HG03025 (cell line): ENCODE measurements around the gene CBX5.
"Not testable (repeated sequence)": the region's sequence is repeated elsewhere in the genome, so short reads cannot be mapped to it uniquely, and the experiment has no call there.

Experiments used
- ATAC-seq: cut with Tn5 transposase; IDR thresholded peaks from one replicate; pipeline ENCODE4 v1.9.1; 2021; ENCODE audit warnings: mild to moderate bottlenecking, moderate library complexity; ENCODE audit not compliant: unreplicated experiment, low FRiP score

CBX5 gene

DNA sequence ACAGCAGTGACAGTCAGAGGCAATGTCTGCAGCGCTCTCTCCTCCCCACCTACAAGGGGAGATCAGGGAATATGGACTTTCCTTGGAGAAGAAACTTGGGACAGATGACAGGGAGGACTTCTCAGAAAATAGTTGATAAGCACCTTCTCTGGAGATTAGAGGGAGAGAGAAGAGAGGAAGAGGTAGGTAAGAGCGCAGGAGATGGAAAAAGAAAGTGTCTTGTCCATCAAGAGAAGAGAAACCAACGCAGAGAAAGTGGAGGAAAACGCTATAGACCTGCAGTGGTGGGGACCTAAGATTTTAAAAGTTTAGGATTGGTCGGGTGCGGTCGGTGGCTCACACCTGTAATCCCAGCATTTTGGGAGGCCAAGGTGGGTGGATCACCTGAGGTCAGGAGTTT lies 75.6 kb downstream of the CBX5 start:
- no peak for ATAC-seq

DNA sequence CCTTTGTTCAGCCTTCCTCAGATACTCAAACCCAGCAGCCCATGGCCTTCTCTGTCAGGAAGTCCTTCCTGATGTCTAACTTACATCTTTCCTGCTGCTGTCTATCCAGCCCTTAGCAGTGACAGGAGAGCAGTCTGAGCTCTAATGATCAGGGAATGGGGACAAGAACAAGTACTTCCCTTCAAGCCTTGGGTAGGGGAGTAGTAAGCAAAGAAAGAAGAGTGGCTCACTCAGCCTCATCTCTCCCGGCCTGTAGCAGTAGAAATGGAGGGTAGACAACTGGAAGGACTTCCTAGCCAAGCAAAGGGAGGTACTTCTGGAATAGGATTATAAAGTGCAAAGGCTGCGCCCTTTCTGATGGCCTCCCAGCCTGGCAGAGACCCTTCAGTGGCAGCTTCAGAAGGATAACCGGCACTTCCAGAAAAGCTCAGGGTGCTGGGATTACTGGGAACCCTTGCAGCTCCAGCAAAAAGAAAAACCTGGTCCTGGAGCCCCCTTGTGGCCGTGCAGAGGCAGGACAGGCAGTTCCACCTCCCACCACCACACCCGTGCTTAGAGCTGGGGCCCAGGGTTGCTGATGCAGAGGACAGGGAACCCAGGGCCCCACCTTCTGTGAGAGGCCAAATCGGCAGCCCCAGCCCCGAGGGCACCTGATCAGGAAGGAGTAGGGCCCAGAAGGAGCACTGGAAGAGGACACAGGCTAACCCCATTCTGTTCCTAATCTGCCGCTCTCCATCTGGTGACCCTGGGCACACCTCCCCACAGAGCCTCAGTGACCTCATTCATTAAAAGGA lies 78.7 kb downstream of the CBX5 start:
- no peak for ATAC-seq

GRCh38 chr12:54200412-54200811 lies 79.5 kb downstream of the CBX5 start:
- no peak for ATAC-seq

DNA sequence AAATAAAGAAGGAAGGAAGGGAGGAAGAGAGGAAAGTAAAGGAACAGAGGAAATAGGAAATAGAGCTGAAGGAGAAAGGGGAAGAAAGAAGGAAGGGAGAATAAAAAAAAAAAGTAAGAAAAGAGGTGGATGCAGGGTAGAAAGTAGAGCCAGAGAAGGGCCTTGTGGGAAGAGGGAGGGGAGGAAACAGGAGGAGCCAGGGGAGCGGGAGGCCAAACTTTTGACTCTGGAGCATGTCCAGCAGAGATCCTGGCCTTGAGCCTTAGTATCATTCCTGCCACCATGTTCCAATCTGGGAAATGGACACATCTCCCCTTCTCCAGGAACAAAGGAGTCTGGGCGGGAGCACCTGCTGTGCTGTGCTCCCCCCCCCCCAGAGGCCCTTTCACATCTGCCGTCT lies 80.0 kb downstream of the CBX5 start:
- no peak for ATAC-seq

- ATAC-seq = no peak
Measured at GRCh38 chr12:54199034-54199433, 80.9 kb downstream of the CBX5 start.

GRCh38 chr12:54197431-54197909 lies 82.5 kb downstream of the CBX5 start:
- ATAC-seq = no peak

DNA sequence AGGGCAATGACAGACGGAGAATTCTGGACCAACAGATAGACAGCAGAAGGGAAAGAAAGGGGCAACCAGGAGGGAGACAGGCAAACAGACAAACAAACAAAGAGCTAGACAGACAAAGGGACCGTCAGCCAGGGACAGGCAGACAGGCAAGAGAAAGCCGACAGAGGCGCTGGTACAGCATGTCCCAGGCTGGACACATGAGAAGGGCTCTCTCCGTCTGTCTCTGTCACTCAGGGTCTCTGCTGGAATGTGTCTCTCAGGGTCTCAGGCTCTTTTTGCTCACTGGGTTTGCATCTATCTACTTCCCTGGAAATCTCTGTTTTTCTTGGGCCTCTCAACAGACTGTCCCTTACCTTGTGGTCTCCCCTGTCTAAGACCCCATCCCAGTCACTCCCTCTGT lies 82.9 kb downstream of the CBX5 start:
- ATAC-seq = no peak

GRCh38 chr12:54196396-54196795 lies 83.5 kb downstream of the CBX5 start:
- no peak for ATAC-seq

DNA sequence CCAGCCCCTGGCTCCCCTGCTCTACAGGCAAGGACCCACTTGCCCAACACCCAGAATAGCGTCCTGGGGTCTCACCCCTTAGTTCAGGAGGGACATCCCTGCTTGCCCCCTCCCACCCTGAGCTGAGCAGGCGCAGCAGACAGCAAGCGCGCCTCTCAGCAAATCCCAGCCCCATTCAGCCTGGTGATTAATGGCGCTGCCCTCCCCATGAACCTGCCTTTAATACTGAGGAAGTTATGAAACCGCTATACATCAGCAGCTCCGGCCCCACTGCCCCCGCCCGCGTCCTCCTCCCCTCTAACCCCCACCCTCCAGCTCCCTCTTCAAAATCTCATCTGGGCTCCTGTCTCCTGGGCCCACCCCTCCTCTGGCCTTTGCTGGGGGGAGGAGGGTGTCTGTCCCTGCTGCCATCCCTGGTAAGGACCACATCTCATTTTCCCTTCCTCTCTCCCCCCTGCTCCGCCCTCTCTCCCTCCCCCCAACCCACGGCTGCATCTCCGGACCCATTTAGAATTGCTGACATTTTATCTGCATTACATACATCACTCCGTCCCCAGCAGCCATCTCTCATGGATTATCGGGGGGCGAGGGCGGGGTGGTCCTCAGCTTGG lies 84.1 kb downstream of the CBX5 start:
- ATAC-seq = no peak

GRCh38 chr12:54195080-54195736 lies 84.7 kb downstream of the CBX5 start:
- ATAC-seq = no peak

- not testable (repeated sequence) for ATAC-seq
Measured at GRCh38 chr12:54194611-54195010, 85.3 kb downstream of the CBX5 start.

DNA sequence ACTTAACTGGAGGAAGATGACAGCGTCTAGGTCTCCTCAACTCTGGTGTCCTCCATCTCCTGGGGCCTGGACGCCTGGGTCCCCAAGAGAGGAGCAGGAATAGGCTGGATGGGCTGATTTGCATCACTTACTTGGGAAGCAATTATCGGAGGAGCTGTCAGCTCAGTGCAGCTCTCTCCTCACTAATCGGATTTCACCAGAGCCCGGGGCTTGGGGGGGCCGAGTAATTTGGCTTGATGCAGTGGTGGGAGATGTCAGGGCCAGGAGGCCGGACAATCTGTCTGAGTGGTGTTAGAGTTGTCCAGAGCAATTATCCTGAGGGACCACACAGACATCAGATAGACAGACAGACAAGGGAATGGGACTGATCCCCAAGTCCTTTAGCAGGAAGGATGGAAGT lies 86.5 kb downstream of the CBX5 start:
- ATAC-seq = no peak

- ATAC-seq = no peak
Measured at GRCh38 chr12:54191550-54192022, 88.3 kb downstream of the CBX5 start.

DNA sequence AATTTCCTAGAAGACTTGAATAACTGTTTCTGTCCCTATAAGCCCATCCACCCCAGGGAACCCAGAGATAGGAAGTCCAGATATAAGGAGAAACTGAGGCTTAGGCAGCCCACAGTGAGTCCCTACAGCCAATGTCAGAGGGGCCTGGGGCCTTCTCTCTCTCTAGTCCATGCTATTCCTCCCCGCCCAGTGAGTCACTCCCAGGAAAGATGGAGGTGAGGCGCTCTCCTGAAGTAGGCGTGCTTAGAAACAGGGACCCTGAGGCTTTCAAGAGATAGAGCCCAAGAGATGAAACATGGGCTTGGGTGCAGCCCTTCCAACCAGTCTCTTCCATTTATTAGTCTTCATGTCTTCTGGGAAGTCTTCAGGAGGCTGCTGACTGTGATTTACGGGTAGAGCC lies 88.8 kb downstream of the CBX5 start:
- no peak for ATAC-seq

- no peak for ATAC-seq
Measured at GRCh38 chr12:54189198-54189539, 90.8 kb downstream of the CBX5 start.

DNA sequence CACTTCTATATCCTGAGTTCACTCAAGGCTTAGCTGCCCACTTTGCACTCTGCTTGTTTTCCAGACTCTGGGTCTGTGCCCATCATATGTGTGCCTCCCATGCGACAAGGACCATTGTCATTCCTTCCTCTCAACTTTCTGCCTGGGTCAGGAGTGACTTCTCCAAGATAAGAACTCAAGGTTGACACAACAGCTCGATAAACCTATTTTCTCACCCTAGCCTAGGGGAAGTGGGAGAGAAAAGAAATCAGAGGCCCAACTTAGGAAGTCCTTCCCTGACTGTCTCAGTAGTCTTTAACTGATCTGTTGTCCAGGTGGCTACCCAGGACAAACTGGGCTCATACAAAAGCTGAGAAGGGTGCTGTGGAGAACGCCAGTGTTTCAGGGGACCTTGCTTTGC lies 92.8 kb downstream of the CBX5 start:
- ATAC-seq = no peak

GRCh38 chr12:54185919-54186318 lies 94.0 kb downstream of the CBX5 start:
- ATAC-seq = no peak

- not testable (repeated sequence) for ATAC-seq
Measured at GRCh38 chr12:54185297-54185696, 94.6 kb downstream of the CBX5 start.

DNA sequence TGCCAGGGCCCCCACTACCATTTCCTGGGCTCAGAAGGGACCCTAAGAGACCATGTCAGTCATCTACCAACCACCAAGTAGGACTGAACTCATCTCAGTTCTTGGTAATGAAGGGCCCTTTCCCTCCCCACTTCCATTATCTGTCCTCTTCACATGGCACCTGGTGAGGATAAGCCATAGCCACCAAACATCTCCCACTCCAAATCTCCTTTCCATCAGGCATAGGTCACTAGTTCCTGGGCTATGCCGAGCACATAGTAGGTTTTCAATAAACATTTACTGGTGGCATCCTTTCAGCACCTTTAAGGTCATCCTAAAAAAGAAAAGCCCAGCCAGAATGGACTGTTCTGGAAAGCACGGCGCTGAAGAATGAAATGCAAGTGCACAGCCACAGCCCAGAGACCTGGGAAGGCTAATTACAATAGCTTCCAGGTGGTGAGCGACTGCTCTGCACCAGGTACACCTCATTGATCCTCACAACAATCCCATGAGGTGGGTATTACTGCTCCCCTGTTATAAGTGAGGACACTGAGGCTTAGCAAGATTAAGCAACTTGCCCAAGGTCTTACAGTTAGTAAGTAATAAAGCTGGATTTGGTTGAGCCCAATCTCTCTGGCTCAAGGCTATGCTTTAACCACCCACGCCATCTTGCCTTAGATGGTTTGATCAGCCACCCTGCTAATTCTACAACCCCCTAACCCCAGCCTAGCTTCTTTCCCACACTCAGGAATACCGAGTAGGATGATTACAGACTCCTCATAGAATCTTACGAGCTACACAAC lies 95.7 kb downstream of the CBX5 start:
- ATAC-seq = no peak

GRCh38 chr12:54182981-54183380 lies 96.9 kb downstream of the CBX5 start:
- ATAC-seq = no peak

- no peak for ATAC-seq
Measured at GRCh38 chr12:54182086-54182485, 97.8 kb downstream of the CBX5 start.
